DOHH2 (cell line): ENCODE results near the gene COG3.

ENCODE experiments used
- H3F3A ChIP-seq: fragments of 200-600 bp; sonication (generic), shearing (Covaris generic); 2 replicates; pipeline ENCODE4 v1.6.0; 2016; ENCODE audit warnings: antibody characterized with exemption, mild to moderate bottlenecking; ENCODE audit not compliant: control insufficient read depth, insufficient read depth
- H3K27ac ChIP-seq: fragments of 200-600 bp; sonication (generic); 2 replicates; pipeline ENCODE4 v1.5.1; 2014; ENCODE audit warnings: low read depth, mild to moderate bottlenecking, low read length, moderate library complexity
- H3K27me3 ChIP-seq: fragments of 200-600 bp; sonication (generic); 2 replicates; pipeline ENCODE4 v1.6.1; 2014; ENCODE audit warnings: mild to moderate bottlenecking, low read length, mixed read lengths; ENCODE audit not compliant: control insufficient read depth
- H3K36me3 ChIP-seq: fragments of 200-600 bp; sonication (generic); 2 replicates; pipeline ENCODE4 v1.6.1; 2014; ENCODE audit warnings: mild to moderate bottlenecking, low read length, moderate library complexity, mixed read lengths; ENCODE audit not compliant: control insufficient read depth
- H3K4me1 ChIP-seq: fragments of 200-600 bp; sonication (generic); 2 replicates; pipeline ENCODE4 v1.6.1; 2014; ENCODE audit warnings: mild to moderate bottlenecking, low read length, mixed read lengths; ENCODE audit not compliant: control insufficient read depth
- H3K4me2 ChIP-seq: fragments of 200-600 bp; sonication (generic); 2 replicates; pipeline ENCODE4 v1.6.0; 2014; ENCODE audit warnings: mild to moderate bottlenecking, low read length, moderate library complexity
- H3K4me3 ChIP-seq: fragments of 200-600 bp; sonication (generic); 2 replicates; pipeline ENCODE4 v1.5.1; 2014; ENCODE audit warnings: mild to moderate bottlenecking, low read length, mixed read lengths
- H3K79me2 ChIP-seq: fragments of 200-600 bp; sonication (generic); 2 replicates; pipeline ENCODE4 v1.6.1; 2014; ENCODE audit warnings: mild to moderate bottlenecking, low read length, mixed read lengths; ENCODE audit not compliant: control insufficient read depth
- H3K9me2 ChIP-seq: fragments of 200-600 bp; sonication (generic); replicated peaks from 2 replicates; pipeline ENCODE4 v1.6.1; 2014; ENCODE audit warnings: mild to moderate bottlenecking, low read length, mixed read lengths; ENCODE audit not compliant: control insufficient read depth
- H3K9me3 ChIP-seq: fragments of 200-600 bp; sonication (generic); 2 replicates; pipeline ENCODE4 v1.6.1; 2014; ENCODE audit warnings: antibody characterized with exemption, low read length, mixed read lengths; ENCODE audit not compliant: control insufficient read depth, insufficient read depth
- H4K20me1 ChIP-seq: fragments of 200-600 bp; sonication (generic); 2 replicates; pipeline ENCODE4 v1.6.0; 2014; ENCODE audit warnings: low read depth, mild to moderate bottlenecking, antibody characterized with exemption, low read length, moderate library complexity; ENCODE audit not compliant: control insufficient read depth, insufficient read depth
- EZH2phosphoT487 ChIP-seq: fragments of 200-600 bp; sonication (generic); IDR thresholded peaks from 2 replicates; pipeline ENCODE4 v1.6.1; 2017; ENCODE audit warnings: borderline replicate concordance, mild to moderate bottlenecking, antibody characterized with exemption, low read length, moderate library complexity, mixed read lengths
- TF ChIP-seq, protein P1 (sequence below): fragments of 200-600 bp; sonication (generic); IDR thresholded peaks from one replicate; pipeline ENCODE4 v1.5.1; 2014; ENCODE audit warnings: antibody characterized with exemption, mild to moderate bottlenecking, low read depth, low read length; ENCODE audit not compliant: poor library complexity, severe bottlenecking

The COG3 gene

DNA sequence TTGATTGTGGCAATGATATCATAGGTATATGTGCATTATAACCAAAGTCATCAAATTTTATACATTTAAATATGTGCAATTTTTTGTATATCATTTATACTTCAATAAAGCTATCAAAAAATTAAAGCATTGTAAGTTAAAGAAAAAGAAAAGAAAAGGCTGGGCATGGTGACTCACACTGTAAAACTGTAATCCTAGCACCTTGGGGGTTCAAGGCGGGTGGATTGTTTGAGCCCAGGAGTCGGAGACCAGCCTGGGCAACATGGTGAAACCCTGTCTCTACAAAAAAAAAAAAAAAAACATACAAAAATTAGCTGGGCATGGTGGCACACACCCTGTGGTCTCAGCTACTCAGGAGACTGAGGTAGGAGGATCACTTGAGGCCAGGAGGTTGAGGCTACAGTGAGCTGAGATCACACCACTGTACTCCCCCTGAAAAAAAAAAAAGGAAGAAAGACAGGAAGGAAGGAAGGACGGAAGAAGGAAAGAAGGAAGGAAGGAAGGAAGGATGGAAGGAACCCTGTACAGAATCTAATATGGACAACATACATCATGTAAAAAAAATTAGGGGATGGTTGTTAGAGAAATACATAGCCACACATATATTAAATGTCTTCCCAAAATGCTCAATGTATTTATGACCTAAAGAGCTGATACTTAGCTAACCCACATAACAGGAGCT, 24.8 kb upstream of the COG3 start:
- no peak overlapping the region for H3K4me2 ChIP-seq
- no peaks in the 10 kb centered on the region for H3K9me2 ChIP-seq
- no peak overlapping the region for H3K4me3 ChIP-seq
- H4K20me1 ChIP-seq = no peaks in the 10 kb centered on the region
- no peaks in the 10 kb centered on the region for H3K9me3 ChIP-seq
- H3K4me1 ChIP-seq = no peaks in the 10 kb centered on the region
- no peak overlapping the region for H3K27ac ChIP-seq
- H3K36me3 ChIP-seq = no peaks in the 10 kb centered on the region
- H3K27me3 ChIP-seq = peaks cover 32% of the 10 kb centered on the region
- TF ChIP-seq, protein P1, sequence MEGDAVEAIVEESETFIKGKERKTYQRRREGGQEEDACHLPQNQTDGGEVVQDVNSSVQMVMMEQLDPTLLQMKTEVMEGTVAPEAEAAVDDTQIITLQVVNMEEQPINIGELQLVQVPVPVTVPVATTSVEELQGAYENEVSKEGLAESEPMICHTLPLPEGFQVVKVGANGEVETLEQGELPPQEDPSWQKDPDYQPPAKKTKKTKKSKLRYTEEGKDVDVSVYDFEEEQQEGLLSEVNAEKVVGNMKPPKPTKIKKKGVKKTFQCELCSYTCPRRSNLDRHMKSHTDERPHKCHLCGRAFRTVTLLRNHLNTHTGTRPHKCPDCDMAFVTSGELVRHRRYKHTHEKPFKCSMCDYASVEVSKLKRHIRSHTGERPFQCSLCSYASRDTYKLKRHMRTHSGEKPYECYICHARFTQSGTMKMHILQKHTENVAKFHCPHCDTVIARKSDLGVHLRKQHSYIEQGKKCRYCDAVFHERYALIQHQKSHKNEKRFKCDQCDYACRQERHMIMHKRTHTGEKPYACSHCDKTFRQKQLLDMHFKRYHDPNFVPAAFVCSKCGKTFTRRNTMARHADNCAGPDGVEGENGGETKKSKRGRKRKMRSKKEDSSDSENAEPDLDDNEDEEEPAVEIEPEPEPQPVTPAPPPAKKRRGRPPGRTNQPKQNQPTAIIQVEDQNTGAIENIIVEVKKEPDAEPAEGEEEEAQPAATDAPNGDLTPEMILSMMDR = no peak
- no peak for TF ChIP-seq EZH2phosphoT487
- no peaks in the 10 kb centered on the region for H3K79me2 ChIP-seq
- no peaks in the 10 kb centered on the region for H3F3A ChIP-seq

DNA sequence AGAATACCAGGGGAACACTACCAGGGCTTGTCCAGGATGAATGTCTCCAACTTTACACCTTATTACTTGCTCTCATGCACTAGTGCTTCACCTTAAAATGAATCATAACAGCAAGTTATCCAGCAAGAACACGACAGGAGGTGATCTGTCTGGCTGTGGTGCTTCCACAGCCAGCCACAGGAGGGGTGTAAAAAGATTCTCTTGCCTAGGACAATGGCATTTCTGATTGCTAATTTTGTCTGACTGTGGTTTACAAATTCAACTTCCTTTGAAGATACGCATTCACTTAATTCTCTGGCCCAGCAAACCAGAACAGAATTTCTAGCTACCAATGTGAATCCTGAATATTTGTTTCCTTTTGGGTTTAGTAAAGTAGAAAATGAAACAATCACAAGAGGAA, 23.1 kb upstream of the COG3 start:
- Histone ChIP-seq H3K9me3 (no peaks in the 10 kb centered on the region), H3K27ac (no peak overlapping the region), H3K27me3 (peaks cover 33% of the 10 kb centered on the region), H3K79me2 (no peaks in the 10 kb centered on the region), H3K4me1 (no peaks in the 10 kb centered on the region), H3K4me2 (no peak overlapping the region), H3K9me2 (no peaks in the 10 kb centered on the region), H3F3A (no peaks in the 10 kb centered on the region), H3K4me3 (no peak overlapping the region), H4K20me1 (no peaks in the 10 kb centered on the region), H3K36me3 (no peaks in the 10 kb centered on the region)
- TF ChIP-seq EZH2phosphoT487 = no peak
- TF ChIP-seq, protein P1 = no peak

DNA sequence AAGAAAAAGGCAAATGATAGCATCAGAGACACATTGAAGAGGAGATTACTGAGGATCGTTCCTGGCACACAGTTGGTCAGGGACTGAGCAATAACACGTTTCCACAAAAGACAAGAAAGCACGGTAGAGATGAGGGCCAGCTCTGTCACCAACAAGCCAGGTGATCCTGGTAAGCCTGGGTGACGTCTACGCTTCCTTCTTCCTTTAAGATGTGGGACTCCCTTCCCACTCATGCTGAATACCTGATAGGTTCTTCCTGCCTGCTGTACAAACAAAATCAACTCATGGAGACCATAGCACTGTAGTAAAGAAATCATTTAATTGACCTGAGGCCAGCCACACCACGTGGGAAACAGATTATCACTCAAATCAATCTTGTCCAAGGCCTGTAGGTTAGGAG, 19.7 kb upstream of the COG3 start:
- Histone ChIP-seq H3F3A (no peaks in the 10 kb centered on the region), H3K4me3 (no peak overlapping the region), H3K36me3 (no peaks in the 10 kb centered on the region), H3K9me2 (no peaks in the 10 kb centered on the region), H3K27ac (no peak overlapping the region), H3K4me2 (no peak overlapping the region), H3K79me2 (no peaks in the 10 kb centered on the region), H4K20me1 (no peaks in the 10 kb centered on the region), H3K9me3 (no peaks in the 10 kb centered on the region), H3K27me3 (peaks cover 23% of the 10 kb centered on the region), H3K4me1 (no peaks in the 10 kb centered on the region)
- TF ChIP-seq, protein P1 = no peak
- no peak for TF ChIP-seq EZH2phosphoT487
